GM12875 (cell line): ENCODE data around the gene CNN3.

Experiments
- H3K4me3 ChIP-seq: one replicate; pipeline ENCODE4 v1.5.1; 2011; ENCODE audit warnings: low read depth, low read length, control low read depth
- TF ChIP-seq, protein P1 (sequence below): IDR thresholded peaks from 2 replicates; pipeline ENCODE4 v1.5.1; 2011; ENCODE audit warnings: low read depth, mild to moderate bottlenecking, control low read depth, inconsistent platforms, low read length, moderate library complexity, borderline replicate concordance; ENCODE audit not compliant: insufficient read depth

CNN3 gene

DNA sequence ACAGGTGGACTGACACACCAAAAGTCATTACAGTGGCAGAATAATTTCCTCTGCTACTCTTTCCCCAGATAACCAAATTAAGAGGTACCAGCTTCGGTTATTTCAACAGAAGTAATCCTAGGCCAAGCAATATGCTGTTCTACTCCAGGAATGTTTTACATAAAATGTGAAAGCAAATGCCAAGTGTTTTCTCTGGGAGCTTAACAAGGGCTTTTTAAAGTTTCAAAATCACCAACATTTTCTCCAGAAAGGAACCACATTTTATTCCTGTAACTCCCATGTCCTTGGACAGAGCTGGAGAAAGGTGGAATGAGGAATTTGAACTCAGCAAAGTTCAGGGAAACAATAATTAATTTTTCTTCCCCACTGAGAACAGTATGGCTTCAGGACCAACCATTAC is 27.2 kb downstream of the CNN3 start:
- TF ChIP-seq, protein P1, sequence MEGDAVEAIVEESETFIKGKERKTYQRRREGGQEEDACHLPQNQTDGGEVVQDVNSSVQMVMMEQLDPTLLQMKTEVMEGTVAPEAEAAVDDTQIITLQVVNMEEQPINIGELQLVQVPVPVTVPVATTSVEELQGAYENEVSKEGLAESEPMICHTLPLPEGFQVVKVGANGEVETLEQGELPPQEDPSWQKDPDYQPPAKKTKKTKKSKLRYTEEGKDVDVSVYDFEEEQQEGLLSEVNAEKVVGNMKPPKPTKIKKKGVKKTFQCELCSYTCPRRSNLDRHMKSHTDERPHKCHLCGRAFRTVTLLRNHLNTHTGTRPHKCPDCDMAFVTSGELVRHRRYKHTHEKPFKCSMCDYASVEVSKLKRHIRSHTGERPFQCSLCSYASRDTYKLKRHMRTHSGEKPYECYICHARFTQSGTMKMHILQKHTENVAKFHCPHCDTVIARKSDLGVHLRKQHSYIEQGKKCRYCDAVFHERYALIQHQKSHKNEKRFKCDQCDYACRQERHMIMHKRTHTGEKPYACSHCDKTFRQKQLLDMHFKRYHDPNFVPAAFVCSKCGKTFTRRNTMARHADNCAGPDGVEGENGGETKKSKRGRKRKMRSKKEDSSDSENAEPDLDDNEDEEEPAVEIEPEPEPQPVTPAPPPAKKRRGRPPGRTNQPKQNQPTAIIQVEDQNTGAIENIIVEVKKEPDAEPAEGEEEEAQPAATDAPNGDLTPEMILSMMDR = no peak
- H3K4me3 ChIP-seq = no peak overlapping the region

DNA sequence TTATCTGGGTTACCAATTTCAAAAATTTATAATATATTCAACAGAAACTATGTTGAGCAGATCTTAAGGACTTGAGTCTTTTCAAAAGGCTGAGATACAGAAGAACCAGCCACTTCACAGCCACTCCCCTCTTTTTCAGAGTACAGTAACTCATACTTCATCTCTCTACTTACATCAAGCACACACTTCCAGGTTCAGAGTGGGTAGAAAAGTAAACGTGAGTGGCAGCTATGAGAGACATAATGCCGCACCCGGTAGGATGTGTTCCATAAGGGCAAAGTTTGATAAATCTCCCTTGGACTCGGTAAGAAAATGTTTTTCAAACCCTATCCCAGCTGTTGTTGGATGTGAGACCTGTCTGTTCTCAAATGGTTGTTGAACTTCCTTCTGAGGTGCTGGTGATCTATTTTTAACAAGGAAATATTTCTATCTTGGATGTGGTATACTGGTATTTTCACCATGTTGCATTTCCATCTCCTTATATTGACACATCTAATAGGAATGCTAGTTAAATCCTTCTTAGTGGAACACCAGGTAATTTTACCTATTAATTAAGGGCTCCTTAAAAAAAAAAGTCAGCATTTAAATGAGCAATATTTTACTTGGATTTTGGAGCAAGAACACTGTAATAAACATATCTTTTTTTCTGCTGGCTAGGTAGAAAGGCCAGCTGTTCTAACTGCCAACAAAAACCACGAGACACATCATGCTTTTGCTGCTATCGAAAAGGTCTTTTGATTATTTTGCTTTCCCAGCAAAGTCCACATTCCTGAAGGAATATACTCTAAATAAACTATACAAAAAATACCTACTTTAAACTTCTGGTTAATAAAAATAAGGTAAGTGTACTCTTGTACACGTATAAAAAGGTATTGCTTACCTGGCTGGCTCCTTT is 28.2 kb downstream of the CNN3 start:
- no peak overlapping the region for H3K4me3 ChIP-seq
- TF ChIP-seq, protein P1 = no peak

DNA sequence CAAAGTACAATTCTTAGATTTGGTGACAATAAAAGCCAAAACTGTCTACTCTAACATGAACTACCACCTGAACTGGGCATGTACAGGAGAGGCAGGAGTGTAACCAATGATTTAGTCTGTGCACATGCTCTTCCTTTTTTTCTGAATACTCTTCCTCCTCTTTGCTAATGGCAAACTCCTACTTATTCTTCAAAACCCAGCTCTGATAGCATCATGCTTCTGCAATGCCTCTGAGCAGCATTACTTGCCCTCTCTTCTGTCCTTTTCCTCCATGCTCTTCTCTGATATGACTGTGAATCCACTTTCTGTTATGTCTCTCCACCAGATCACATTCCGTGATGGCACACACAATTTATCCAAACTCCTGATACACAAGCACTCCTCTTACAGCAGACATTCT is 31.4 kb downstream of the CNN3 start:
- TF ChIP-seq, protein P1 = no peak
- H3K4me3 ChIP-seq = no peak overlapping the region

DNA sequence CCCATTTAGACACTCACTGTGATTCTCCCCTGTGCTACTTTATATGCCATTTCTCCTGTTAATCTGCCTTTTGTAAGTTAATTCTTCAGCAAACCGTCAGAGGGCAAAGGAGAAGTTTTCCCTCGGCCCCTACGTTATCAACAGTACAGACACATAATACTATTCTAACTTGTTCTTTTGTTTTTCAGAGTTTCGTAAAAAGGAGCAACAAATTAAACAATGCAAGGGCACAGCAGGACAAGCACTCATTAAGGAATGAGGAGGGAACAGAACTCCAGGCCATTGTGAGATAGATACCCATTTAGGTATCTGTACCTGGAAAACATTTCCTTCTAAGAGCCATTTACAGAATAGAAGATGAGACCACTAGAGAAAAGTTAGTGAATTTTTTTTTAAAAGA is 32.3 kb downstream of the CNN3 start:
- TF ChIP-seq, protein P1 = no peak
- H3K4me3 ChIP-seq = no peak overlapping the region

DNA sequence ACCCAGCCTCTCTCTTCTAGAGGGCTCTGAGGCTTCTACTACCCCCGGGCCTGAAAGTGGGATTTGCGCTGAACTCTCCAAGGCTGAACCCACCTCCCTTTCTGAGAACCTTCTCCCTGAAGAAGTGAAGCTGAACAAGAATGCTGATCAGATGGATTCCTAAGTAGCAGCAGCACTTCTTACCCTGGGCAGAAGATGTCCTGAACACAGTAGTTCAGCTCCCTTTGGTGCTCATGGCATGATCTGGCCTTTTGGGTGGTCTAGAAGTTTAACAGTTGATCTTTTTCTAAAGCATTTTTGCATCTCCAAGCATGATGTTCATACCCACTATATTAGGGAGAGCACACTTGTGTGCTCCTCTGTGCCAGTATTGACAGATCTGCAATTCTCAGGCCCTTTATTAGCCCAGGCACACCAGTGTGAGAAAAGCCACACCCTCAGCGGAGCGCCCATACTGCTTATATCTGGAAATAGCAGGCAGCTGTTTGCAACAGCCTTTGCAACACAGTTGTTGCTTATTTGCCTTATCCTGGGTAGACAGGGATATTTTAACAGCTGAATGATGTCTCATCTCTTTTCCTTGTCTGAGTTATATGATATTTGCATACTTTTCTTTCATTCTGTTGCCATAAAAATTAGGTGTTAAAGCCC is 34.2 kb downstream of the CNN3 start:
- H3K4me3 ChIP-seq = no peak overlapping the region
- TF ChIP-seq, protein P1 = no peak

DNA sequence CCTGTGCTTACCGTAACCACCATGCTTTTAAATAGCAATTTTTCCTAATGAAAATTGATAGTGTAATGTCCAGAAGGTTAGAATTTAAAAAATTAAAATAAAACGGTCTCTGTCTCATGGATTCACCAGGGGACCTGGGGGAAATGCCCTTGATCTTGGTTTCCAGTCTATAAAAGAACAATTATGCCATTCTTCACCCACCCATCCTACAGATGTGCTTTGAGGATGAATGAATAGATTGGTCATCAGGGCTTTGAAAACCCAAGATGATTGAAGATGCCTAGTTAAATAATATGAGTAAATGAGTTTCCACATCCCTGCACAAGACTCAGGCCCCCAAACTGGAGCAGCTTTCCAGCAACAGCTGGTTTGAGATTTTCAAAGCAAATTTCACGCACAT is 38.7 kb downstream of the CNN3 start:
- TF ChIP-seq, protein P1 = no peak
- no peak overlapping the region for H3K4me3 ChIP-seq
